HAP-1 (cell line): Measurements from ENCODE around the gene WDR74.
A peak's percentile ranks its signal among the peaks of the same experiment; 100 is the strongest.
"Not testable (repeated sequence)": the region's sequence is repeated elsewhere in the genome, so short reads cannot be mapped to it uniquely, and the experiment has no call there.

Experiments used
- DNase-seq, 2 experiments: peaks; one replicate each; pipeline ENCODE4 v3.0.0-alpha.2; 2016 to 2020; ENCODE audit warnings: low spot score in 2 of 2
- H3K27me3 ChIP-seq: fragments of 250-450 bp; sonication (Bioruptor Pico); 2 replicates; pipeline ENCODE4 v1.5.1; 2020; ENCODE audit warnings: low read depth, mild to moderate bottlenecking, moderate library complexity
- H3K36me3 ChIP-seq: fragments of 250-450 bp; sonication (Bioruptor Pico); replicated peaks from 2 replicates; pipeline ENCODE4 v1.5.1; 2020; ENCODE audit warnings: mild to moderate bottlenecking
- H3K4me1 ChIP-seq: fragments of 250-450 bp; sonication (Bioruptor Pico); 2 replicates; pipeline ENCODE4 v1.5.1; 2020; ENCODE audit warnings: mild to moderate bottlenecking
- H3K4me3 ChIP-seq: fragments of 250-450 bp; sonication (Bioruptor Pico); 2 replicates; pipeline ENCODE4 v1.5.1; 2020; ENCODE audit warnings: mild to moderate bottlenecking, moderate library complexity
- H3K9me3 ChIP-seq: fragments of 250-450 bp; sonication (Bioruptor Pico); 2 replicates; pipeline ENCODE4 v1.5.1; 2020; ENCODE audit warnings: mild to moderate bottlenecking, moderate library complexity
- in situ Hi-C: fragments of 300-500 bp; cut with MboI; formaldehyde crosslinking; loops from 3 replicates; pipeline ENCODE4 v1.14.3; 2020; ENCODE audit warnings: low sequenced_read_pairs, inconsistent platforms, mixed read lengths

WDR74 gene

DNA sequence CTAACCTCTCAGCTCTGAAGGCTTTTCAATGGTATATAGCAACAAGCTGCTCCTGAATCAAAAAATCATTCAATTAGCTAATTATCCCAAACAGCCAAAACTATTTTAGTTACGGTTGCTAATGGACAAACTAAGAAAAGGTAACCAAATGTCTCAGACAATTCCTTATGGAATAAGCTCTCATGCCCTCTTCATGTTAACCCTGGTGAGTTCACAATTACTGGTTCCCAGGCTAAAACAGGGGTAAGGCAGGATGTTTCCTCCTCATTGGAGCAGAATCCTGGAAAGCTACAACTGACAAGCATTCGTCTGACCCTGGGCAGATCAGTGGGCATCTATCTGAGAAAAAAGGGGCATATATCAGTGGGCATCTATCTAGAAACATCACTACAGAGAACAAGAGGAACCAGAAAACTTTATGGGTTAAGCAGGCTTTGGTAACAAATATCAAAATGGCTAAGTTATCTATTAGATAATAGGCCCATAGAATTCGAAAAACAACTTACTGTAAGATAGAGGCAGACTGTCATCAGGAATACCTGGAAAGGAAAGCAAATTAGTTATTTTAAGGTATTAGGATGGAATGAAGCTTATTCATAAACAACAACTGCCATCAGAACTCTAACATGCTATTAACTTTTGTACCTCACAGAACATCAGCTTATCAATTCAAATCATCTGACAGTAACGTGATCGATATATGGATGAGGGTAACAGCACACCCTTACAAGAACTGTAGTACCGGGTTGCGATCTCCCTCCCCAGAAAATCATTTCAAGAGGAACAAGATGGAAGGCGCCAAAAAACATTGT, 14.8 kb upstream of the WDR74 start:
- in situ Hi-C loops = no loop called here
- Histone ChIP-seq H3K4me3 (peak overlapping the region; percentile 96), H3K9me3 (no peaks in the 10 kb centered on the region), H3K27me3 (no peaks in the 10 kb centered on the region), H3K36me3 (peaks cover 45% of the 10 kb centered on the region), H3K4me1 (peaks cover 12% of the 10 kb centered on the region)
- DNase-seq = no peak

DNA sequence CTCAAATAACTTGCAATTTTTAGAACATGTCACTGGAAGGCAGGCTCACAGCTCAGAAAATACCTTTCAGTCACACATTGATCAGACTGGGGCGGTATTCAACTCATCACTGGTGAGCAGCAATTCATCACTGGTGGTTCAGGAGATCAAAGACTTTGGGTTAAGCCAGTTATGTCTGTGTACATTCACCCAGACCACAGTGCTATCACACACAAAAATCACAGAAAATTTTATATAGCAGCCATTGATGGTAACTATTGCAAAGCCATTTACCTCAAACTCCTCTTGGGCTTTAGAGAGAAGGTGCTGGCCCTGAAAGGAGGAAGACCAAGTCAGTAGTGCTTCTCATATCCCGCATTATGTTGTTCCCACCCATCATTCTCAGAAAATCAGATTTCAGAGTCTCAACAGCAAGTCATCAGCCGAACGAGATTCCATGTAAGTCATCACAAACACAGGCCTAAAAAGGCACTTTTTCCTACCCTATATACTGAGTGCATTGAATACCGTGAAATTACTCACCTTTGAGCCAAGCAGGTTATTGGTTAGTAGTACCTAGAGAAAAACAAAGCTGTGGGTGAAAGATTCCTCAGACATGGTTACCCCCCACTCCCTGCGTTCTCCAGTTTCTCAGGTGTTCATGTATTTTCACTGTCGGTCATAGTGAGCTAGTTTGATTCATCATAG, 14.0 kb upstream of the WDR74 start:
- no peak for DNase-seq
- H3K27me3 ChIP-seq = no peaks in the 10 kb centered on the region
- H3K36me3 ChIP-seq = peaks cover 44% of the 10 kb centered on the region
- in situ Hi-C loops = no loop called here
- peaks cover 11% of the 10 kb centered on the region for H3K4me1 ChIP-seq
- no peaks in the 10 kb centered on the region for H3K9me3 ChIP-seq
- H3K4me3 ChIP-seq = peak overlapping the region; percentile 96

DNA sequence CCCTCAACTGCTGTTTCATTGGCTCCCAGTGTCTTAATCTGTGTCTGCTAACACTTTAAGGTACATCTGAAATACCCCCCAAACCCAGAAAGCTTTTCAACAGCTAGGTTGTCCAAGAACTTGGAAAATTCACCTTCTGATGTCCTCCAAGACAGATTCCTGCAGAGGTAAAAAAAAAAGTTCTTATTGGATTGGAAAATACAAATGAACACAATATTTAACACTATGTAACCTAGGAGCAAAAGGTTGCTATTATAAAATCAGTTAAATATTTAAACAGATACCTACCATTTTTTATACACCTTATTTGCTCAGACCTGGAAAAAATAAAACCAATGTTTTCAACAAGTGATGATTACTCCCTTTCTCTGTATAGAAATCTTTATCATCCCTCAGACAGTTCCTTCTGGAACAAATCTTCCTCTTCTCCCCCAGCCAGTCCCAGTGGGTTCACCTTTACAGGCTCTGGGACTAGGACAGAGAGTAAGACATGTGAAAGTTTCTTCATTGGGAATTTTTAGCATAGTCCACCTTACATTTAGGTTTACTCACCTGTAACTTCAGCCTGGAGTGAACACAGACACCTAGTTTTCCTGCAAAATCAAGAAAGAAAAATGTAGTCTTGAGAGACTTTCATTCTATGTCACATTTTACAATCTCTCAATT, 13.3 kb upstream of the WDR74 start:
- peaks cover 44% of the 10 kb centered on the region for H3K36me3 ChIP-seq
- in situ Hi-C loops = no loop called here
- no peak for DNase-seq
- H3K4me3 ChIP-seq = peak overlapping the region; percentile 96
- peaks cover 9% of the 10 kb centered on the region for H3K4me1 ChIP-seq
- no peaks in the 10 kb centered on the region for H3K27me3 ChIP-seq
- H3K9me3 ChIP-seq = no peaks in the 10 kb centered on the region

DNA sequence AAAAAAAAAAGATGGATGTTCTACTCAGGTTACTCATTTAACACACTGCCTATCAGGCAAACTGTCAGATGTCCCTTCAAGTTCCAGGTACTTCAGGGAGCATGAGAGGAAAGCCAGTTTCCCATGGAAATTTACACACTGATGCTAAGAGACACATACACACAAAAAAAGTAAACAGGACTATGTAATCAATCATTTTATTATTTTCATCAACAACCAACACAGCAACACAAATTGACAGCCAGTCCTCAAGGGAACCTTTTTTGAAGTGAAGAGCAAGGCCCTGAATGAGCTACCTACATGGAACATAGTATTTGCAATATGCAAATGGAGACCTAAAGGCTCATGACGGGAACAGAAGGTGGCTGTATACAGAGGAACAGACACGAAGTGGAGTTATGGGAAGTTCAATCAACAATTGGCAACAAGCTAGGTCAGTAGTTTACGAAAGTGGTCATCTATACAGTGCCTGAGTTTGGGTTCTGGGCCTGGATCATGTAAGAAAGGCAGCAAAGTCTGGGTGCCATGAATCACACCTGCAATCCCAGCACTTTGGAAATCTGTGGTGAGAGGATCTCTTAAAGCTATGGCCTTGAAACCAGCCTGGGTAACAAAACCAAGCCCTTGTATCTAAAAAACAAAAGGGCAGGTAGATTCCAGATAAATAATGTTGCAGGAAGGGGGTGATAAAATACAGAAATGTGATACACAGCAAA, 12.6 kb upstream of the WDR74 start:
- Histone ChIP-seq H3K9me3 (no peaks in the 10 kb centered on the region), H3K4me3 (no peak overlapping the region; the same call in 1 of the 2 replicates), H3K4me1 (peaks cover 9% of the 10 kb centered on the region), H3K27me3 (no peaks in the 10 kb centered on the region), H3K36me3 (peaks cover 41% of the 10 kb centered on the region)
- in situ Hi-C loops = no loop called here
- DNase-seq = no peak

DNA sequence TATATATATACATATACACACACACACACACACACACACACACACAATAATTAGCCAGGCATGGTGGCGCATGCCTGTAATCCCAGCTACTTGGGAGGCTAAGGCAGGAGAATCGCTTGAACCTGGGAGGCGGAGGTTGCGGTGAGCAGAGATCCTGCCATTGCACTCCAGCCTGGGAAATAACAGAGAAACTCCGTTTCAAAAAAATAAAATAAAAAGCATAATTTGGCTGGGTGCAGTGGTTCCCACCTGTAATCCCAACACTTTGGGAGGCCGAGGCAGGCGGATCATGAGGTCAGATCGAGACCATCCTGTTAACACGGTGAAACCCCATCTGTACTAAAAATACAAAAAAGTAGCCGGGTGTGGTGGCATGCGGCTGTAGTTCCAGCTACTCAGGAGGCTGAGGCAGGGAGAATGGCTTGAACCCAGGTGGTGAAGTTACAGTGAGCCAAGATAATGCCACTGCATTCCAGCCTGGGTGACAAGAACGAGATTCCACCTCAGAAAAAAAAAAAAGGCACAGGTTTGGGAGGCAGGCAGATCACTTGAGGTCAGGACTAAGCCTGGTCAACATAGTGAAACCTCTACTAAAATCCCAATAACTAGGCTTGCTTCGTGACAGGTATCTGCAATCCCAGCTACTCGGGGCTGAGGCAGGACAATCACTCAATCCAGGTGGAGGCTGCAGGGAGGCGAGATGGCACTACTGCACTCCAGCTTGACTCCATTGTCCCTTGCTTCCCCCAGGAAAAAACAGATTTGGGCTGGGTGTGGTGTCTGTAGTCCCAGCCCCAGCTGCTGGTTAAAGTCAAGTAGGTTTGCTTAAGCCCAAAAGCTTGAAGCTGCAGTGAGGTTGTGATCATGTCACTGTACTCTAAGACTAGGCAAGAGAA, 11.8 kb upstream of the WDR74 start:
- Histone ChIP-seq H3K9me3 (no peaks in the 10 kb centered on the region), H3K27me3 (no peaks in the 10 kb centered on the region), H3K4me1 (peaks cover 9% of the 10 kb centered on the region), H3K4me3 (no peak overlapping the region; the same call in 1 of the 2 replicates), H3K36me3 (peaks cover 40% of the 10 kb centered on the region)
- in situ Hi-C loops = no loop called here
- DNase-seq = peak; percentile 58 to 67

DNA sequence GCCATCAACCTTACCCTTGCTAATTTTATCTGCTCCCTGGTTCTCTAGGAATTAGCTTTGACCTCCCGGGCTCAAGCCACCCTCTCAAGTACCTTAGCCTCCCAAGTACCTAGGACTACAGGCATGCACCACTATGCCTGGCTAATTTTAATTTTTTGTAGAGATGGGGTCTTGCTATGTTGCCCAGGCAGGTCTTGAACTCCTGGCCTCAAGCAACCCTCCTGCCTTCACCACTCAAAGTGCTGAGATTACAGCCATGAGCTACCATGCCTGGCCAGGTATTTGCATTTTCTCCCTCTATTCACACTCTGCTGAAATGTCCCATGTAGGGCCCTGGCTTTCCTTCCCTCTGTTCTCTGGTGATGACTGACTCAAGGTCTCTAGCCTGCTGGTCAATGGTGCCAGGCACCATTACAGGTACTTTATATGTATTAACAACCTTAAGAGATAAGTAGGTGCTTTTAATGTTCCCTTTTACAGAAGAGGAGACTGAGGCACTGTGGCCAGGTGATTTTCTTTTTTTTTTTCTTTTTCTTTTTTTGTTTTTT, 8.5 kb upstream of the WDR74 start:
- H3K4me3 ChIP-seq = no peak overlapping the region
- peaks cover 12% of the 10 kb centered on the region for H3K36me3 ChIP-seq
- H3K4me1 ChIP-seq = peaks cover 2% of the 10 kb centered on the region
- no peak for DNase-seq
- in situ Hi-C loops = no loop called here
- H3K27me3 ChIP-seq = no peaks in the 10 kb centered on the region
- no peaks in the 10 kb centered on the region for H3K9me3 ChIP-seq

DNA sequence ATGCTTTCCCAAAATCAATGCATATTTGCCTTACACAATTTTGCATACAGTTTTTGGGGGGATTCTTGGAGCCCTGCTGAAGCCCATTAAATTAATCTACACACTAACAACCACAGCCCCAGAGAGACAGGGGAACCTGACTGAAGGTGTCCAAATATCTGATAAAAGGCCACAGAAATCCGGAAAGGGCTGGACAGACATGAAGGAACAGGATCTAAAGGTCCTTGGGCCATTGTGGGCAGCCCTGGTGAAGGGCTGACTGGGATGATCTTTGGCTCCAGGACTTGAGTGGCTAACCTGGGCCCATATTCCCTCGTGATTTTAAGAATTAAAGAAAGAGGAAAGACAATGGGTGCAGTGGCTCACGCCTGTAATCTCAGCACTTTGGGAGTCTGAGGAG, 6.8 kb upstream of the WDR74 start:
- Histone ChIP-seq H3K36me3 (no peaks in the 10 kb centered on the region), H3K9me3 (no peaks in the 10 kb centered on the region), H3K4me1 (peaks cover 11% of the 10 kb centered on the region), H3K4me3 (no peak overlapping the region), H3K27me3 (no peaks in the 10 kb centered on the region)
- in situ Hi-C loops = no loop called here
- no peak for DNase-seq

DNA sequence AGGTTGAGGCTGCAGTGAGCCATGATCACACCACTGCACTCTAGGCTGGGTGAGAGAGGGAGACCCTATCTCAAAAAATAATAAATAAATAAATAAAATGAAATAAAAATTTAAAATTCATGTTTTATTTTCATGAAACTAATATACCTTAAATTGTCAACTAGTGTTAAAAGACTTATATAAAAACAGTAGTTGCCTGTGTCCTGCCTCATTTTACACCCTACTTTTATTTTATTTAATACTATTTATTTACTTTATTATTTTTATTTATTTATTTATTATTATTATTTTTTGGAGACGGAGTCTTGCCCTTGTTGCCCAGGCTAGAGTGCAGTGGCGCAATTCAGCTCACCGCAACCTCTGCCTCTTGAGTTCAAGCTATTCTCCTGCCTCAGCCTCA, 4.8 kb upstream of the WDR74 start:
- H3K9me3 ChIP-seq = no peaks in the 10 kb centered on the region
- no peaks in the 10 kb centered on the region for H3K27me3 ChIP-seq
- in situ Hi-C loops = no loop called here
- peaks cover 15% of the 10 kb centered on the region for H3K4me1 ChIP-seq
- 0 out of 2 replicates have a peak, but pooled peaks cover 2% of the 10 kb centered on the region for H3K36me3 ChIP-seq
- no peak for DNase-seq
- no peak overlapping the region for H3K4me3 ChIP-seq

DNA sequence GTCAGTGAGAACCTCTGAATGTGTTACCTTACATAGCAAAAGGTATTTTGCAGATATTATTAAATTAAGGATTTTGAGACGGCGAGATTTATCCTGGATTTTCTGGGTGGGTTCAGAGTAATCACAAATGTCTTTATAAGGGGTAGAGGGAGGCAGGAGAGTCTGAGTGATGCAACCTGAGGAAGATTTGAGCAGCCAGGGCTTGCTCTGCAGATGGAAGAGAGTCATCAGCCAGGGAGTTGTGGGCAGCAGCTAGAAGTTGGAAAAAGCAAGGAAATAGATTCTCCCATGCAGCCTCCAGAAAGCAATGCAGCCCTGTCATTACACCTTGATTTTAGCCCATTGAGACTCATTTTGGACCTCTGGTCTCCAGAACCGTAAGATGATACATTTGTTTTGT, 4.1 kb upstream of the WDR74 start:
- no peak for DNase-seq
- Histone ChIP-seq H3K9me3 (no peaks in the 10 kb centered on the region), H3K4me1 (peaks cover 15% of the 10 kb centered on the region), H3K27me3 (no peaks in the 10 kb centered on the region), H3K36me3 (0 out of 2 replicates have a peak, but pooled peaks cover 4% of the 10 kb centered on the region), H3K4me3 (no peak overlapping the region)
- in situ Hi-C loops = no loop called here

DNA sequence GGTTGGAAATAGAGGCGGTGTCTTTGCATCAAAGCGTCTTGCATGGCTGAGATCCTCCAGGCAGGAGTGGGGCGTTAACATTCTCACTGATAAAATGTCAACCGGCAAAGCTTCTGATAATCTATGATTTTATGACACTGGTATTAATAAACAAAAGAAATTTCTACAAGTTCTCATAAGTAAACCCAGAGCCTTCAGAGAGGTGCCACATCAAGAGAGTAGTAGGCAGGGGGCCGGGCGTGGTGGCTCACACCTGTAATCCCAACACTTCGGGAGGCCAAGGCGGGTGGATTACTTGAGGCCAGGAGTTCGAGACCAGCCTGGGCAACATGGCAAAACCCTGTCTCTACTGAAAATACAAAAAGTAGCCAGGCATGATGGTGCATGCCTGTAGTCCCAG, 3.5 kb upstream of the WDR74 start:
- H3K4me3 ChIP-seq, H3K36me3 ChIP-seq, DNase-seq, in situ Hi-C loops, H3K27me3 ChIP-seq, H3K9me3 ChIP-seq: not testable (repeated sequence)
- H3K4me1 ChIP-seq = peaks cover 18% of the 10 kb centered on the region

DNA sequence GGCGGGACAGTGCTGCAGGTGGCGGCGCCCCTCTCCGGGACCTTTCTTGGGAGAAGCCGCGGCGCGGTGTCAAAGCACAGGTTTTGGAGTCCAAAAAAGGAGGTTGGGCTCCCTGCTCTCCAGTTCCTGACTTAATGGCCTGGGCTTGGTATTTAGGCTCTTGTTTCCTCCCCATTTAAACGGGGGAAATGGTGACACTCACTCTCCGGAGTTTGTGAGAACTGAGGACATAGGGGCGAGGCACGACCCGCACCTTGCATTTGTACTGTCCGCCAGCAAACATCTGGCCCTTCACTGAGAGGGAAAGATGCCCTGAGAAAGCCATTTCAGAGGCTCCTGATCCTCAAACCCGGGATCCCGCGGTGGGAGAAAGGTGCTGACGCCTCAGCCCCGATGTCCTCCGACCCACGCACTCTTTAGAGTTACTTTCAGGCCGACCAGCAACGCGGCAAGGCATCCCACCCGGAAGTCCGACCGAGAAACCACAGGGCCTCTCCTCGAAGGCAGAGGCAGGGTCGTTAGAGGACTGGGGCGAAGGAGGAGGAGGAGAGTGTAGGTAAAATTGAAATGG, 2.9 kb upstream of the WDR74 start:
- H3K9me3 ChIP-seq = no peaks in the 10 kb centered on the region
- peak in 1 of 2 experiments; percentile 63 for DNase-seq
- peaks cover 10% of the 10 kb centered on the region for H3K36me3 ChIP-seq
- H3K27me3 ChIP-seq = no peaks in the 10 kb centered on the region
- H3K4me3 ChIP-seq = peak overlapping the region; percentile 16
- peaks cover 18% of the 10 kb centered on the region for H3K4me1 ChIP-seq
- in situ Hi-C loops = no loop called here

DNA sequence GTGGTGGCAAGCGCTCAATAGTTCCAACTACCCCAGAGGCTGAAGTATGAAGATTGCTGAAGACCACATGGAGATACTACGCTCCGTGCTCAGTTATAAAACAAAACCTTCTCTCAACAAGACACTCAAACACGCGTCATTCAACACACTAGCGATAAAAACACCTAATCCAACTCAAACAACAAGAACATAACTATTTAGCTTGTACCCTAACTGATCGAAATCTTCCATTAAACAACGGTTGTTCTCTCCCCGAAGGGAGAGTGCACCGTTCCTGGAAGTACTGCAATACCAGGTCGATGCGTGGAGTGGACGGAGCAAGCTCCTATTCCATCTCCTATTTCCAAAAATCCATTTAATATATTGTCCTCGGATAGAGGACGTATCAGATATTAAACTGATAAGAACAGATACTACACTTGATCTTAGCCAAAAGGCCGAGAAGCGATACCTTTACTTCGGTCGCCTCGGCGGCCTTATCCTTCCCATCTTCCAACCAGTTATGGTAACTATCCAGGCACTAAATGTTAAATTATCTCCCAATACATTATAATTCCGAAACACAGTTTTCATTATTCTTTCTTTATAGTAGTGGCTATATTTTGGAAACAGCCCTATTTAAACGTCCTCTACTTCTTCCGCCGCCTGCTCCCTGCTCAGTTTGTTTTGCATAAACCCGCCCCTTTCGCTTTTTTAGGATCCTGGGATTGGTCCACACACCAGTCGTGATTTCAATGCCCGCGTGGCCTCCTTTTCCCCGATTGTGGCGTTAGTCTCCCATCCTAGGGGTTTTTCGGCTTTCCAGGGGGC, 2.2 kb upstream of the WDR74 start:
- in situ Hi-C loops = no loop called here
- Histone ChIP-seq H3K36me3 (peaks cover 16% of the 10 kb centered on the region), H3K27me3 (no peaks in the 10 kb centered on the region), H3K4me3 (peak overlapping the region; percentile 16), H3K4me1 (peaks cover 18% of the 10 kb centered on the region), H3K9me3 (no peaks in the 10 kb centered on the region)
- DNase-seq = peak; percentile 96 to 100
